Measurements from ENCODE around the gene ATG5. TPM values are rescaled to one million over a fixed set of nuclear protein-coding genes. Genes with fewer than 3 reads are reported as not detected.

Gene ATG5
- total and polyA plus RNA-seq, 9 of the 15 experiments (the other 6 are each of a cell fraction or from before 2014, with no cell fraction given) = 29.0 to 80.0 (median 53.2) TPM

- TF ChIP-seq EWSR1 (IDR thresholded peaks at IDR 0.05; ENCODE audit: borderline replicate concordance, low read depth, partially characterized antibody) (no peak), SMC3 (conservative IDR thresholded peaks at IDR 0.05; ENCODE audit: insufficient read depth, low read depth, low read length) (0 out of 2 replicates have a peak, but pooled peaks have one; percentile 19), MEF2A (IDR thresholded peaks at IDR 0.05; ENCODE audit: control insufficient read depth, low read depth, low read length) (no peak), CTBP1 (IDR thresholded peaks at IDR 0.05; ENCODE audit: borderline replicate concordance) (peak; percentile 98), CXXC5 (CRISPR knock-in tag; IDR thresholded peaks at IDR 0.05) (peak; percentile 75), KLF1 (tag; IDR thresholded peaks at IDR 0.05) (0 out of 2 replicates have a peak, but pooled peaks have one; percentile 44), KAT2B (IDR thresholded peaks at IDR 0.05; ENCODE audit: low read depth, low read length) (no peak), FIP1L1 (IDR thresholded peaks at IDR 0.05; ENCODE audit: low read depth, low read length, poor library complexity, severe bottlenecking) (no peak), GATAD2B (IDR thresholded peaks at IDR 0.05; ENCODE audit: borderline replicate concordance) (peak; percentile 85), UBTF (IDR thresholded peaks at IDR 0.05; ENCODE audit: borderline replicate concordance in 1 of 2, low read depth in 2 of 2, low read length in 2 of 2) (0 out of 4 replicates have a peak, but pooled peaks of 1 of the 2 experiments have one; percentile 25), CREM (IDR thresholded peaks at IDR 0.05; ENCODE audit: low read depth) (peak; percentile 47; the same call in 1 of the 2 replicates), HES1 (IDR thresholded peaks at IDR 0.05; ENCODE audit: low read depth) (no peak), RAD21 (CRISPR knock-in tag; conservative IDR thresholded peaks at IDR 0.05 in 1 of 2, IDR thresholded peaks at IDR 0.05 in 1 of 2) (peak in 1 of 2 experiments; percentile 53; a peak in 2 of 4 replicates), ZEB2 (IDR thresholded peaks at IDR 0.05) (peak; percentile 89), SMAD4 (CRISPR knock-in tag; conservative IDR thresholded peaks at IDR 0.05) (peak; percentile 62; the same call in 1 of the 2 replicates), SAFB (IDR thresholded peaks at IDR 0.05; ENCODE audit: borderline replicate concordance, low read depth, low read length) (0 out of 2 replicates have a peak, but pooled peaks have one; percentile 47), ZFP36 (IDR thresholded peaks at IDR 0.05; ENCODE audit: low read depth, low read length, partially characterized antibody) (peak; percentile 32), PHTF2 (CRISPR knock-in tag; IDR thresholded peaks at IDR 0.05) (no peak), RCOR1 (IDR thresholded peaks at IDR 0.05; ENCODE audit: borderline replicate concordance in 1 of 2, low read depth in 2 of 2, low read length in 2 of 2) (peak in 1 of 2 experiments; percentile 65; a peak in 1 of 4 replicates), CTCF (IDR thresholded peaks at IDR 0.05 in 2 of 3, conservative IDR thresholded peaks at IDR 0.05 in 1 of 3; ENCODE audit: insufficient read depth in 2 of 3, low read depth in 1 of 3, low read length in 3 of 3) (peak; percentile 68 to 92 (median 80)), RBM25 (IDR thresholded peaks at IDR 0.05; ENCODE audit: low read depth, low read length, severe bottlenecking) (peak; percentile 97), ZNF764 (CRISPR knock-in tag; IDR thresholded peaks at IDR 0.05; ENCODE audit: low read depth) (peak; percentile 95), TSC22D4 (tag; IDR thresholded peaks at IDR 0.05) (no peak), ZNF644 (tag; IDR thresholded peaks at IDR 0.05; ENCODE audit: low read depth) (no peak)
These were observed 34.9 kb upstream of the ATG5 start, which contains the start of gene CRYBG1 (continued) for GRCh38 chr6:106360410-106360988.

Data from K562 (cell line).